Smooth muscle cell (in vitro differentiated cells): Measurements from ENCODE around the gene AHCYL2. TPM values are rescaled to one million over a fixed set of nuclear protein-coding genes. Genes with fewer than 3 reads are reported as not detected.

Experiments
- DNase-seq: peaks from one replicate; lab custom pipeline; 2025; ENCODE audit not compliant: unreplicated experiment; lab: John Stamatoyannopoulos, UW
- H2AFZ ChIP-seq: fragments of 200-600 bp; sonication (generic); 2 replicates; pipeline ENCODE4 v1.6.0; 2016; ENCODE audit warnings: antibody characterized with exemption, low read depth, mild to moderate bottlenecking
- H3F3A ChIP-seq: fragments of 200-600 bp; sonication (generic); 2 replicates; pipeline ENCODE4 v1.6.0; 2017; ENCODE audit warnings: antibody characterized with exemption, low read depth
- H3K27ac ChIP-seq: fragments of 200-600 bp; sonication (generic); 2 replicates; pipeline ENCODE4 v1.5.1; 2016; ENCODE audit warnings: low read depth, mild to moderate bottlenecking
- H3K27me3 ChIP-seq: fragments of 200-600 bp; sonication (generic); 2 replicates; pipeline ENCODE4 v1.6.1; 2016; ENCODE audit warnings: low read depth, mild to moderate bottlenecking
- H3K36me3 ChIP-seq: fragments of 200-600 bp; sonication (generic); 2 replicates; pipeline ENCODE4 v1.5.1; 2016; ENCODE audit warnings: low read depth
- H3K4me1 ChIP-seq: fragments of 200-600 bp; sonication (generic); 2 replicates; pipeline ENCODE4 v1.5.1; 2016; ENCODE audit warnings: low read depth
- H3K4me2 ChIP-seq: fragments of 200-600 bp; sonication (generic); 2 replicates; pipeline ENCODE4 v1.6.0; 2016; ENCODE audit warnings: mild to moderate bottlenecking
- H3K4me3 ChIP-seq: fragments of 200-600 bp; sonication (generic); 2 replicates; pipeline ENCODE4 v1.5.1; 2016; ENCODE audit warnings: mild to moderate bottlenecking
- H3K79me2 ChIP-seq: fragments of 200-600 bp; sonication (generic); 2 replicates; pipeline ENCODE4 v1.6.0; 2016; ENCODE audit warnings: low read depth, mild to moderate bottlenecking
- H3K9ac ChIP-seq: fragments of 200-600 bp; sonication (generic); 2 replicates; pipeline ENCODE4 v1.6.0; 2016; ENCODE audit warnings: low read depth
- H3K9me3 ChIP-seq: fragments of 200-600 bp; sonication (generic); replicated peaks from 2 replicates; pipeline ENCODE4 v1.5.1; 2016; ENCODE audit warnings: low read depth
- H4K20me1 ChIP-seq: fragments of 200-600 bp; sonication (generic); 2 replicates; pipeline ENCODE4 v1.6.0; 2016; ENCODE audit warnings: low read depth
- whole genome bisulfite sequencing: methylation state at CpG from one replicate; pipeline ENCODE4 v1.1.7; 2016; ENCODE audit warnings: low lambda C conversion rate; 5-methylcytosine and 5-hydroxymethylcytosine counted together
- polyA plus RNA-seq: library from polyadenylated mRNA; unstranded; fragments of >200 nt; fragmentation: Nextera tagmentation; extraction: Ambion mirVana; gene quantifications from 2 replicates; pipeline ENCODE4 v1.2.1, GENCODE V29; 2016
- total RNA-seq: library from RNA; depleted of rRNA; stranded (reverse); fragments of >200 nt; gene quantifications from 2 replicates; pipeline ENCODE4 v1.2.3, GENCODE V29; 2014
- TF ChIP-seq, protein P1 (sequence below): fragments of 200-600 bp; sonication (generic); IDR thresholded peaks from 2 replicates; pipeline ENCODE4 v1.5.1; 2017; ENCODE audit warnings: borderline replicate concordance, mild to moderate bottlenecking, antibody characterized with exemption; ENCODE audit not compliant: insufficient read depth, poor library complexity, severe bottlenecking

The AHCYL2 gene
- total and polyA plus RNA-seq, 2 experiments from 2014 or later: 6.3 to 7.3 TPM

DNA sequence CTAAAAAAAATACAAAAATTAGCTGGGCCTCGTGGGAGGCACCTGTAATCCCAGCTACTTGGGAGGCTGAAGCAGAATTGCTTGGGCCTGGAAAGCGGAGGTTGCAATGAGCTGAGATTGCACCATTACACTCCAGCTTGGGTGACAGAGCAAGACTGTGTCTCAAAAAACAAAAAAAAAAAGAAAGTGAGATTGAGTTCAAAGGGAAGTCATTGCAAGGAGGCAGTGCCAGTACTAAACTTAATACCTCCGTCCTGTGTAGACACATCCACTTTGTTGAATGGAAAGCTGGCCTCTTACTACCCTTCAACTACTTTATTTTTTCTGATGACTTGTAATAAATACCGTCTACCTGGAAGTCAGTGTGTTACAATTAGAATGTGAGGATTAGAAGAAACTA, 31.0 kb downstream of the AHCYL2 start:
- no peak for DNase-seq
- no peaks in the 10 kb centered on the region for H3F3A ChIP-seq
- 94% methylated on average over 4 of the region's 4 CpGs for WGBS

GRCh38 chr7:129256221-129256620, 31.4 kb downstream of the AHCYL2 start:
- Histone ChIP-seq H3K9ac (no peak overlapping the region), H4K20me1 (peaks cover 3% of the 10 kb centered on the region), H2AFZ (no peak overlapping the region), H3K27me3 (no peaks in the 10 kb centered on the region), H3K4me3 (no peak overlapping the region), H3K4me1 (peaks cover 25% of the 10 kb centered on the region), H3F3A (no peaks in the 10 kb centered on the region), H3K27ac (no peak overlapping the region), H3K9me3 (no peaks in the 10 kb centered on the region), H3K79me2 (no peaks in the 10 kb centered on the region), H3K4me2 (no peak overlapping the region), H3K36me3 (no peaks in the 10 kb centered on the region)
- 88% methylated on average over 2 of the region's 2 CpGs for WGBS
- DNase-seq: no peak
- TF ChIP-seq, protein P1, sequence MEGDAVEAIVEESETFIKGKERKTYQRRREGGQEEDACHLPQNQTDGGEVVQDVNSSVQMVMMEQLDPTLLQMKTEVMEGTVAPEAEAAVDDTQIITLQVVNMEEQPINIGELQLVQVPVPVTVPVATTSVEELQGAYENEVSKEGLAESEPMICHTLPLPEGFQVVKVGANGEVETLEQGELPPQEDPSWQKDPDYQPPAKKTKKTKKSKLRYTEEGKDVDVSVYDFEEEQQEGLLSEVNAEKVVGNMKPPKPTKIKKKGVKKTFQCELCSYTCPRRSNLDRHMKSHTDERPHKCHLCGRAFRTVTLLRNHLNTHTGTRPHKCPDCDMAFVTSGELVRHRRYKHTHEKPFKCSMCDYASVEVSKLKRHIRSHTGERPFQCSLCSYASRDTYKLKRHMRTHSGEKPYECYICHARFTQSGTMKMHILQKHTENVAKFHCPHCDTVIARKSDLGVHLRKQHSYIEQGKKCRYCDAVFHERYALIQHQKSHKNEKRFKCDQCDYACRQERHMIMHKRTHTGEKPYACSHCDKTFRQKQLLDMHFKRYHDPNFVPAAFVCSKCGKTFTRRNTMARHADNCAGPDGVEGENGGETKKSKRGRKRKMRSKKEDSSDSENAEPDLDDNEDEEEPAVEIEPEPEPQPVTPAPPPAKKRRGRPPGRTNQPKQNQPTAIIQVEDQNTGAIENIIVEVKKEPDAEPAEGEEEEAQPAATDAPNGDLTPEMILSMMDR: no peak

More for the DNA sequence above, 31.0 kb downstream of the AHCYL2 start:
- Histone ChIP-seq H3K9me3 (no peaks in the 10 kb centered on the region), H2AFZ (no peak overlapping the region), H3K79me2 (no peaks in the 10 kb centered on the region), H3K4me1 (peaks cover 25% of the 10 kb centered on the region), H3K36me3 (no peaks in the 10 kb centered on the region), H3K4me2 (no peak overlapping the region), H3K27ac (no peak overlapping the region), H4K20me1 (peaks cover 6% of the 10 kb centered on the region), H3K27me3 (no peaks in the 10 kb centered on the region), H3K9ac (no peak overlapping the region), H3K4me3 (no peak overlapping the region)
- TF ChIP-seq, protein P1: no peak

DNA sequence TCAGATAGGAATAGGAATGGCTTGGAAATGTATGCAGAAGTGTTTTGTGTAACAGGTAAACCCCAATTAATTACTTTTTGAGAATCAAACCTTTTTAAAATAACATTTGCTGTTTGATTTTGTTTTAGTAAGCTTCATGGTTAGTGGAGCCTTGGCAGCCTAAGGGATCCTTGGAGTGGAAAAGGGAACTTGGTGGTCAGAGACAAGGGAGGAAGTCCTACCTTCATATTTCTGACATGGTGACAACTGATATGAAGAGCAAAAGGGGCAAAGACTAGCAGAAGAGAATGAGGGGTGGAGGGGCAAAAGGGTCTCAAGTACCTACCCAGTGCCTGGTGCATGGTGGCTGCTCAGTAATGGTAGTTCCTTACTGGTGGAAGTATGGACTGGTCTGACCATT, 32.3 kb downstream of the AHCYL2 start:
- H3K27ac ChIP-seq: no peak overlapping the region
- H3K9ac ChIP-seq: no peak overlapping the region
- DNase-seq: no peak
- no peaks in the 10 kb centered on the region for H3K27me3 ChIP-seq
- H4K20me1 ChIP-seq: peaks cover 3% of the 10 kb centered on the region
- H3K79me2 ChIP-seq: no peaks in the 10 kb centered on the region
- no peak overlapping the region for H3K4me2 ChIP-seq
- H3F3A ChIP-seq: no peaks in the 10 kb centered on the region
- H3K4me3 ChIP-seq: no peak overlapping the region
- H3K36me3 ChIP-seq: no peaks in the 10 kb centered on the region
- H3K9me3 ChIP-seq: no peaks in the 10 kb centered on the region
- TF ChIP-seq, protein P1: no peak
- H2AFZ ChIP-seq: no peak overlapping the region
- peaks cover 25% of the 10 kb centered on the region for H3K4me1 ChIP-seq

- no peaks in the 10 kb centered on the region for H4K20me1 ChIP-seq
- H2AFZ ChIP-seq: no peak overlapping the region
- H3K9me3 ChIP-seq: no peaks in the 10 kb centered on the region
- H3K27me3 ChIP-seq: no peaks in the 10 kb centered on the region
- peaks cover 25% of the 10 kb centered on the region for H3K4me1 ChIP-seq
- no peaks in the 10 kb centered on the region for H3K36me3 ChIP-seq
- H3F3A ChIP-seq: no peaks in the 10 kb centered on the region
- no peak overlapping the region for H3K4me3 ChIP-seq
- 52% methylated on average over 4 of the region's 4 CpGs for WGBS
- H3K4me2 ChIP-seq: no peak overlapping the region
- H3K27ac ChIP-seq: no peak overlapping the region
- no peaks in the 10 kb centered on the region for H3K79me2 ChIP-seq
- DNase-seq: no peak
- TF ChIP-seq, protein P1: no peak
- no peak overlapping the region for H3K9ac ChIP-seq
These were observed 34.0 kb downstream of the AHCYL2 start for GRCh38 chr7:129258649-129259389.
